HUES48 (cell line): Measurements from ENCODE around the gene PALM.
A peak's percentile ranks its signal among the peaks of the same experiment; 100 is the strongest.
"Not testable (repeated sequence)": the region's sequence is repeated elsewhere in the genome, so short reads cannot be mapped to it uniquely, and the experiment has no call there.

Experiments used
- H3K27ac ChIP-seq: one replicate; pipeline ENCODE4 v1.7.0; 2013; ENCODE audit warnings: low read depth, low read length, inconsistent platforms
- H3K27me3 ChIP-seq: 2 replicates; pipeline ENCODE4 v1.6.1; 2013; ENCODE audit warnings: mild to moderate bottlenecking, low read length; ENCODE audit not compliant: control insufficient read depth, insufficient read depth
- H3K36me3 ChIP-seq: 2 replicates; pipeline ENCODE4 v1.6.1; 2013; ENCODE audit warnings: low read length; ENCODE audit not compliant: control insufficient read depth, insufficient read depth
- H3K4me1 ChIP-seq: 2 replicates; pipeline ENCODE4 v1.6.1; 2013; ENCODE audit warnings: mild to moderate bottlenecking, low read length; ENCODE audit not compliant: control insufficient read depth, insufficient read depth
- H3K4me3 ChIP-seq: 2 replicates; pipeline ENCODE4 v1.5.1; 2013; ENCODE audit warnings: mild to moderate bottlenecking, low read depth, low read length
- H3K9ac ChIP-seq: 2 replicates; pipeline ENCODE4 v1.6.1; 2013; ENCODE audit warnings: mild to moderate bottlenecking, low read depth, low read length, moderate library complexity
- H3K9me3 ChIP-seq: 2 replicates; pipeline ENCODE4 v1.6.1; 2013; ENCODE audit warnings: low read length; ENCODE audit not compliant: control insufficient read depth, insufficient read depth

Gene PALM, protein sequence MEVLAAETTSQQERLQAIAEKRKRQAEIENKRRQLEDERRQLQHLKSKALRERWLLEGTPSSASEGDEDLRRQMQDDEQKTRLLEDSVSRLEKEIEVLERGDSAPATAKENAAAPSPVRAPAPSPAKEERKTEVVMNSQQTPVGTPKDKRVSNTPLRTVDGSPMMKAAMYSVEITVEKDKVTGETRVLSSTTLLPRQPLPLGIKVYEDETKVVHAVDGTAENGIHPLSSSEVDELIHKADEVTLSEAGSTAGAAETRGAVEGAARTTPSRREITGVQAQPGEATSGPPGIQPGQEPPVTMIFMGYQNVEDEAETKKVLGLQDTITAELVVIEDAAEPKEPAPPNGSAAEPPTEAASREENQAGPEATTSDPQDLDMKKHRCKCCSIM

DNA sequence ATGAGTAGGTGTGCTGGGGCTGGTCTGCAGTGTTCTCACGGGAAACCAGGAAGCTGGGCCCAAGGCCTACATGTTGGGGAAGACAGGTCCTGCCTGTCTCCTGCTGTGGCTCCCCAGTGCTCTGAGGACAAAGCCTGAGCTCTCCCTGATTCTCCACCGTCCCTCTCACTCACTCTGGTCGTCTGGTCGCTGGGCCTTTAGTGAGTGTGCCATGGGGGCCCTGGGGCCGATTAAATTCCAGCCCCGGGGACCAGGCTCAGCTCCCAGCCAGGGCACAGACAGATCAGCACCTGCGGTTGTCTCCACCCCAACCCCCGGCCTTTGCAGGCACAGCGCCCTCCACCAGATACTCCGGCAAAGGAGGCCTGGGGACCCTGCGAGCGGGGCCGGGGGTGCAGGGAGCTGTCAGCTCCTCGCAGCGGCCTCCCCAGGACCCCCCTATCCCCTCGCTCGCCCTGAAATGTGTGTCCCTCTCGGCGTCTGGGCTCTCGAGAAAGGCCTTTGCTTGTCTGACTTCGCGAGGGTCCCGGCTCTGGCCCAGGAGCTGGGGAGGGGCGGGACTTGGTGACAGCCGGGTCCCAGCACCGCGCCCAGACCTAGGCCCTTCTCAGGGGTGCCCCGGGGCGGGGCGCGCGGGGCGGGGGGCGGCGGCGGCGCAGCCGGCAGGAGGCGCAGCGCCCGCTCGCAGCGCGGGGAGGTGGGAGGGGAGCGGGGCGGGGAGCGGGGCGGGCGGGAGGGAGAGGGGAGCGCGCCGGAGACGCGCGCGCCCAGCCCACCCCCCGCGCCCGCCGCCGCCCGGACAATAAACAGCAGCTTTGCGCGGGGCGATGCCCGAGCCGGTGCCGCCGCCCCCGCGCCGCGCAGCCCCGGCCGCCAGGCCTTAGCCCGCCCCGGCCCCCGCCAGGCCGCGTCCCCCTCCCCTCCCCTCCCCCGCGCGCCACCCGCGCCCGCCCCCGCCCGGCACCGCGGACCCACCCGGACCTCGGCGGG lies at the start of gene PALM:
Gene PALM, plus strand, starts transcription at position 782 of the 990 bp plus-strand sequence. CDS start 212 bp downstream, outside the sequence.
- no peak within 1 kb of the TSS for H3K27ac ChIP-seq
- H3K9ac ChIP-seq: no peak within 1 kb of the TSS
- H3K27me3 ChIP-seq: no peaks in the 10 kb centered on the region
- no peaks in the 10 kb centered on the region for H3K9me3 ChIP-seq
- H3K36me3 ChIP-seq: no peaks in the 10 kb centered on the region
- peaks cover 12% of the 10 kb centered on the region for H3K4me1 ChIP-seq
- H3K4me3 ChIP-seq: peak within 1 kb of the TSS; percentile 61

DNA sequence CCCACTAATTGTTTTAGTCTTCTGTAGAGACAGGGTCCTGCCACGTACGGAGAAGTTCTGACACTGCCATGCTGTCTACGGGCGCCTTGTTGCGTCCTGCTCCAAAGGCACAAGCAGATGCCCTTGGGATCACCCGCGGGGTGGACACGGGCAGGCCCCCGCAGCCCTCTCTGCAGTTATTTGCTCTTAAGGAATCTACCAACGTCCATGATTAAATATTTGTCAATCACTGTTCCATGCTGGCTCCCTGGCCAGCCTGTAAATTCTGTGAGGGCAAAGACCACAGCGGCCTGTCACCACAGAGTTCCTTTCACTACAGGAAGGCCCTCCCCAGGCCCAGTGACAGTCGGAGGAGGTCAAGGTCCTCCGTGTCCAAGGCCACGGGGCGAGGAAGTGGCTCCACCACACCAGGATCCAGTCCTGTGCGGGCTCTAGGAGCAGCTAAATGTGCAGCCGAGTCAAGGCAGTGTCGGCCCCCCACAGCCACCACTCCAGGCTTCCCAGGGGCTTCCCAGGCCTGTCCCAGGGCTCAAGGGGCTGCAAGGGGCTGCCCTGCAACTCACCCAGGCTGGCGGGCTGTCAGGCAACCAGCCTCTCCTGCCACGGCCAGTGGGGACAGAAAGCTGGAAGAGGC lies 47.8 kb upstream of the PALM start:
- H3K36me3 ChIP-seq: peaks cover 4% of the 10 kb centered on the region; the same call in 1 of the 2 replicates
- no peaks in the 10 kb centered on the region; the same call in 1 of the 2 replicates for H3K27me3 ChIP-seq
- no peak overlapping the region for H3K9ac ChIP-seq
- H3K4me1 ChIP-seq: peaks cover 4% of the 10 kb centered on the region
- H3K9me3 ChIP-seq: no peaks in the 10 kb centered on the region
- H3K27ac ChIP-seq: no peak overlapping the region
- H3K4me3 ChIP-seq: peak overlapping the region; percentile 87; the same call in 1 of the 2 replicates

DNA sequence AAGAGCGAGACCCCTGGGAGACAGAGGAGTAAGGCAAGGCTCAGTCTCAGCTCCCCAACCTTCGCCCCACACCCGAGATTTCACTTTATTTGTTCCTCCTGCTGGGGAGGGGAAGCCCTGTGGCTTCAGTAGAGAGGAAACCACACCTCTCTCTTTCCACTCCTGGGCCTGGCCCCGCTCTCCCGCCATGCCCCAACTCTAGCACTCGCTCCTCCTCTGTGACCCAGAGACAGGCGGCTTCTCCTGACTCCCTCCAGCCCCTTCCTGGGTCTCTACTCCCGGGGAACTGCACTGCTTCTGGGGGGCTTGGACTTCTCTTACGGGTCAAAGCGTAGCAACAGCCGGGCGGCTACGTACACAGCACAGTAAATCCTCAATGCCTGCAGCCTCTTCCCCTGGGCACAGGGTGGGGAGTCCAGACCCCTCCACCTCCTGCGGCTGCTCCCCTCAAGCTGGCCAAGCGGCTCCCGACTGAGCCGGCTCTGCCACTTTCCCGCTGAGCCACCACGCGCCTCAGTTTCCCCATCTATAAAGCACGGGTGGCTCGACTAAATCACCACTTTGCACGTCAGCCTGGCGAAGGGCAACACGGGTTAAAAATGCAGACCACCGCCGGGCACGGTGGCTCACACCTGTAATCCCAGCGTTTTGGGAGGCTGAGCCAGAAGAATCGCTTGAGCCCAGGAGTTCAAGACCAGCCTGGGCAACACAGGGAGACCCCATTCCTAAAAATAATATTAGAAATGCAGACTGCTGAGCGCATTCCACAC lies 47.1 kb upstream of the PALM start:
- Histone ChIP-seq H3K4me3 (peak overlapping the region; percentile 87), H3K9me3 (no peaks in the 10 kb centered on the region), H3K27ac (peak overlapping the region; percentile 78), H3K9ac (peak overlapping the region; percentile 85), H3K4me1 (peaks cover 4% of the 10 kb centered on the region), H3K36me3 (peaks cover 4% of the 10 kb centered on the region; the same call in 1 of the 2 replicates), H3K27me3 (no peaks in the 10 kb centered on the region; the same call in 1 of the 2 replicates)

DNA sequence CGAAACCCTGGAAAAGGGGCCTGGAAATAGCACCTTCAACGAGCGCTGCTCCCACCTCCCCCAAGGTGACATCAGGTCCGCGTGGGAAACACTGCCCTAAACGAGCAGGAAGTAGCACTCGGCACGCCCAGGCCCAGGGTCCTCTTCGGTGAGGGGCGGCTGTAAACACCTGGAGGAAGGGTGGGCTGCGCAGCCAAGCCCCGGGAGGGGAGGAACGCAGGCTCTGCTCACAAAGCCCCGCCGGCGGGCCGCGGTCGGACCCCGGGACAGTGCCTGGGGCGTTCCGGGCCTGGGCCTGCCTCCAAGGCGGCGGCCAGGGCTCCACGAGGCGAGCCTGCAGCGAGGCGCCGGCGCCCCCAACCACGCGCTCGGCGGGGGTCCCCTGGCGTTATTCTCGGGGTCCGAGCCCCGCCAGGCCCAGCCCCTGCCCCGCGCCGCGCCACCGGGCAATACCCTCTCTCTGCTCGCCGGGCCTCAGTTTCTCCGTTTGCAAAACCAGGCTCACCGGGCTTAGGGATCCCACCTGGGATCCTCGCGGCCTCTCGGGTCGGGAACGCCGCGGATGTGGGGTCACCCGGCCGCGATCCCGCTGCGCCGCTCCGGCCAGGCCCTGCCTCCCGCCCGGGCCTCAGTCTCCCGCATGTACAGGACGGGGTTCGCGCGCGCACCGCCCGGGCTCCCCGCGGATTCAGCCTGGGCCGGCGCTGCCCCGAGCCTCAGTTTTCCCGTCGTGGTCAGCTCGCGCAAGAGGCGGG lies 46.4 kb upstream of the PALM start:
- Histone ChIP-seq H3K36me3 (peaks cover 2% of the 10 kb centered on the region; the same call in 1 of the 2 replicates), H3K9me3 (no peaks in the 10 kb centered on the region), H3K27me3 (no peaks in the 10 kb centered on the region; the same call in 1 of the 2 replicates), H3K4me3 (peak overlapping the region; percentile 87), H3K9ac (peak overlapping the region; percentile 85), H3K4me1 (peaks cover 4% of the 10 kb centered on the region), H3K27ac (peak overlapping the region; percentile 78)

DNA sequence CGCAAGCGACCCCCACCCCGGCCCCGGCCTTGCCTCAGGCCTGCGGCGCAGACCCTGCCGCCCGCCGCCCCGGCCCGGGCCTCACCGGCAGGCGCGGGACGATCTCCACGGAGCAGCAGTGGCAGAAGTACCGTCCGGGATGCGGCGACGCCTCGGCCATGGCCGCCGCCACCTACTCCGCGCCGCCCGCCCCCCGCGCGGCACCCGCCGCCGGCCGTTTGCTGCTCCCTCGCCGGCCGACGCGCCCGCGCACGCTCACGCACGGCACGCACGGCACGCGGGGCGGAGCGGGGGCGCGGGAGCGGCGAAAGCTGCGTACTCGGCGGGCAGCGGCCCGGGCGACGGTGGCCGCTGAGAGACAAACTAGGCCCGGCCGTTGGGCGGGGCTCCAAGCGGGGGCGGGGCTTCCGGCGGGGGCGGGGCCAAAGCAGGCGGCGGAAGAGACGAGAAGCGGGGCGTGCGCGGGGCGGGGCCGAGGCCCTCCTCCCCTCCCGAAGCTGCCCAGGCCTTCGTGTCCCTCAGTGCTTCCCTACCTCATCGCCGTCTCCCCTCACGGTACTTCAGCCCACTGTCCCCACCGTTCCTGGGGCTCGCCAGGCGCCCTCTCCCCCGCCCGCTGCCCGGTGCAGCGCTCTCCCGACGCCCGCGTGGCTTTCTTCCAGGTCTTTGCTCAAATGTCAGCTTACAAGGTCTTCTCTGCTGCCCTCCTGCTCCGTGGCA lies 45.6 kb upstream of the PALM start, which contains the start of gene RNF126:
Gene RNF126, minus strand, starts transcription at position 253 of the 720 bp plus-strand sequence. Its CDS starts 93 bp downstream, at position 160.
- Histone ChIP-seq H3K9me3 (no peaks in the 10 kb centered on the region), H3K27me3 (no peaks in the 10 kb centered on the region; the same call in 1 of the 2 replicates), H3K36me3 (no peaks in the 10 kb centered on the region), H3K4me3 (peak within 1 kb of the TSS; percentile 87), H3K4me1 (peaks cover 4% of the 10 kb centered on the region), H3K27ac (peak within 1 kb of the TSS; percentile 78), H3K9ac (peak within 1 kb of the TSS; percentile 85)

DNA sequence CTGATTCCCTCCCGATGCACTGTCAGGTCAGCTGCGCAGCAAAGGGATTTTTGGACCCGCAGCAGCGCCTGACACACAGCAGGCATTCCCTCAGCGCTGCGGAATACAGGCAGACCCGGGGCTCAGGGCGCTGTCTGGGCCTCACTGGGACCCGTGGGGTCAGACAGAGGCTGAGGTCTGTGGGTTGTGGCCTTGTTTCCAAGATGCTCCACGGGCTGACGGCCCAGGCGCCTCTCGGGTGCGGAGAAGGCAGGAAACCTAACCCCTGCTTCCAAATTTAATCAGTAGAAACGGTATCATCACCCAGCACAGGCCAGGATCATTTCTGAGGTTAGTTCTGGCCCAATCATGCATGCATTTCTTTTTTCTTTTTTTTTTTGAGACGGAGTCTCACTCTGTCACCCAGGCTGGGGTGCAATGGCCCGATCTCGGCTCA lies 45.0 kb upstream of the PALM start:
- no peaks in the 10 kb centered on the region for H3K36me3 ChIP-seq
- H3K27ac ChIP-seq: no peak overlapping the region
- H3K4me3 ChIP-seq: peak overlapping the region; percentile 61
- H3K4me1 ChIP-seq: peaks cover 4% of the 10 kb centered on the region
- no peaks in the 10 kb centered on the region for H3K9me3 ChIP-seq
- no peaks in the 10 kb centered on the region; the same call in 1 of the 2 replicates for H3K27me3 ChIP-seq
- H3K9ac ChIP-seq: no peak overlapping the region

DNA sequence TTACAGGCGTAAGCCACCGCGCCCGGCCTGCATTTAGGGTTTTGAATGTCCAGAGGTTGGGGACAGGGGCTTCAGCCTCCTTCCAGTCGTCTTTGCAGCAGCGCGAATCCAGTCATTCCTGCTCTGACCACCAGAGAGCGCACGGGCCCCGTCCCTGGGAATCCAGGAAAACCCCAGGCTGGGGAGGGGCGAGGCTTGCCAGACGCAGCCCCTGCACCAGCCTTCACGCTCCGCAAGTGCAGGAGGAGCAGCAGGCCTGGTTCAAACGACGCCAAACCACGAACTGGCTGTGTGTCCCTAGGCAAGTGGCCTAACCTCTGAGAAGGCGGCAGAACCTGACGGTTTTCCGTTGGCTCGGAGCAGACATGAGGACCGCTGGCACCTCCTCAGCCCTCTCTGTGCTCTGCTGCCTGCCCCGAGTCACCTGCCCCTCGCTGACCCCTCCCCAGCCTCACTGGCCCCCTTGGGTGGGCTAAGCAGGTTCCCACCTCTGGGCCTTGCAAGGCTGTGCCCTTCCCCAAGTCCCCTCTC lies 43.8 kb upstream of the PALM start:
- Histone ChIP-seq H3K27ac (no peak overlapping the region), H3K4me3 (no peak overlapping the region), H3K9me3 (no peaks in the 10 kb centered on the region), H3K4me1 (peaks cover 4% of the 10 kb centered on the region), H3K9ac (no peak overlapping the region), H3K36me3 (no peaks in the 10 kb centered on the region), H3K27me3 (no peaks in the 10 kb centered on the region; the same call in 1 of the 2 replicates)

DNA sequence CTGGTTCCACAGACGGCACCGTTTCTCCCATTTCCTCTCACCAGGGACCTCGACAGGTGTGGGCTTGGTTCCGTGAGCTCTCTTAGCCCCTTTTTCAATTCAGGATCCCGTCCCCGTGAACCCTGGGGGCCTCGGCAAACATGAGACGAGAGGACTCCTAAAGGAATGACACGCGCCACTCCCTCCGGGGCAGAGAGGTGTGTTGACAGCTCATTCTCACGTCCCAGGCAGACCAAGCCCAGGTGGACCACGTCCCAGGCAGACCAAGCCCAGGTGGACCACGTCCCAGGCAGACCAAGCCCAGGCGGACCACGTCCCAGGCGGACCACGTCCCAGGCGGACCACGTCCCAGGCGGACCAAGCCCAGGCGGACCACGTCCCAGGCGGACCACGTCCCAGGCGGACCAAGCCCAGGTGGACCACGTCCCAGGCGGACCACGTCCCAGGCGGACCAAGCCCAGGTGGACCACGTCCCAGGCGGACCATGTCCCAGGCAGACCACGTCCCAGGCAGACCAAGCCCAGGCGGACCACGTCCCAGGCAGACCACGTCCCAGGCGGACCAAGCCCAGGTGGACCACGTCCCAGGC lies 41.7 kb upstream of the PALM start:
- not testable (repeated sequence) for H3K4me3 ChIP-seq, H3K4me1 ChIP-seq, H3K27me3 ChIP-seq, H3K9ac ChIP-seq, H3K9me3 ChIP-seq, H3K27ac ChIP-seq, H3K36me3 ChIP-seq
